AG10803 (cell line): Measurements from ENCODE around the gene PEPD.

Source experiments
- DNase-seq: peaks from one replicate; pipeline ENCODE4 v3.0.0; 2010; ENCODE audit warnings: low read depth
- H3K4me3 ChIP-seq: 2 replicates; pipeline ENCODE4 v1.5.1; 2011; ENCODE audit warnings: mild to moderate bottlenecking, low read length, control low read depth
- TF ChIP-seq, protein P1 (sequence below): conservative IDR thresholded peaks from 2 replicates; pipeline ENCODE4 v1.5.1; 2011; ENCODE audit warnings: mild to moderate bottlenecking, low read length, control low read depth, inconsistent platforms

Gene PEPD

DNA sequence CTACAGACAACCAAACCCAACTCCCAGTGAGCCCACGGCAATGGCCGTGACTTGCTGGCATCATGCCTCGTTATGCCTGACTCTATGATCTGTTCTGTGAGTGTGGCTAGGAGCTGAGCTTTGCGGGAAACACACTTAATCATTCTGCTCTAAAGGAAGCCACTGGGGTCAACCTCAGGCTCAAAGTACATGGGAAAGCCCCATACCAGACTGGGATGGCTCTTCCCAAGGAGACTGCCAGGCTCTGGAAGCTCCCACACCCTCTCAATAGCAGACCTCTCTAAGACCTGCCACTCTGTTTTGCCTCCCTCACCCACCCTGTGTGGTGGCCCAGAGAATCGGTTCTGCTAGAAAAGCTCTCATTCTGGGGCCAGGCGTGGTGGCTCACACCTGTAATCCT lies 2.2 kb downstream of the PEPD start:
- TF ChIP-seq, protein P1, sequence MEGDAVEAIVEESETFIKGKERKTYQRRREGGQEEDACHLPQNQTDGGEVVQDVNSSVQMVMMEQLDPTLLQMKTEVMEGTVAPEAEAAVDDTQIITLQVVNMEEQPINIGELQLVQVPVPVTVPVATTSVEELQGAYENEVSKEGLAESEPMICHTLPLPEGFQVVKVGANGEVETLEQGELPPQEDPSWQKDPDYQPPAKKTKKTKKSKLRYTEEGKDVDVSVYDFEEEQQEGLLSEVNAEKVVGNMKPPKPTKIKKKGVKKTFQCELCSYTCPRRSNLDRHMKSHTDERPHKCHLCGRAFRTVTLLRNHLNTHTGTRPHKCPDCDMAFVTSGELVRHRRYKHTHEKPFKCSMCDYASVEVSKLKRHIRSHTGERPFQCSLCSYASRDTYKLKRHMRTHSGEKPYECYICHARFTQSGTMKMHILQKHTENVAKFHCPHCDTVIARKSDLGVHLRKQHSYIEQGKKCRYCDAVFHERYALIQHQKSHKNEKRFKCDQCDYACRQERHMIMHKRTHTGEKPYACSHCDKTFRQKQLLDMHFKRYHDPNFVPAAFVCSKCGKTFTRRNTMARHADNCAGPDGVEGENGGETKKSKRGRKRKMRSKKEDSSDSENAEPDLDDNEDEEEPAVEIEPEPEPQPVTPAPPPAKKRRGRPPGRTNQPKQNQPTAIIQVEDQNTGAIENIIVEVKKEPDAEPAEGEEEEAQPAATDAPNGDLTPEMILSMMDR = no peak

DNA sequence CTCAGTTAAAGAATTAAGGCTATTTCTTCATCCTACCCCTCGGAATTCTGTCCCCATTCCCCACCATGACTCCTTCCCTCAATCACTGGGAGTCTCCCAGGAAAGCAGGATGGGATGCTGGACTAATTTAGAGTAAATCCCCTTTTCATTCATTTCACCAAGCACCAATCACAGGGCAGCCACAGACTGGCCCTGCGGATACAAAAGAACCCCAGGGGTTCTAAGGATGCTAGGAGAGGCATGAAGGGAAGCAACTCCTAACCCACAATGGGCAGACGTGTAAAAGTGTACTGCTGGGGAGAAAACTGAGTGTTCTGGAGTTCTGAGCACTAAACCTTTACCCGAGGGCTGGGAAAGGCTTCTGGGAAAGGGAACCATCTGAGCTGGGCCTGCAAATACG lies 3.0 kb downstream of the PEPD start:
- TF ChIP-seq, protein P1 = no peak
- no peak overlapping the region for H3K4me3 ChIP-seq

More for the DNA sequence above, 2.2 kb downstream of the PEPD start:
- no peak for DNase-seq
- H3K4me3 ChIP-seq = no peak overlapping the region

DNA sequence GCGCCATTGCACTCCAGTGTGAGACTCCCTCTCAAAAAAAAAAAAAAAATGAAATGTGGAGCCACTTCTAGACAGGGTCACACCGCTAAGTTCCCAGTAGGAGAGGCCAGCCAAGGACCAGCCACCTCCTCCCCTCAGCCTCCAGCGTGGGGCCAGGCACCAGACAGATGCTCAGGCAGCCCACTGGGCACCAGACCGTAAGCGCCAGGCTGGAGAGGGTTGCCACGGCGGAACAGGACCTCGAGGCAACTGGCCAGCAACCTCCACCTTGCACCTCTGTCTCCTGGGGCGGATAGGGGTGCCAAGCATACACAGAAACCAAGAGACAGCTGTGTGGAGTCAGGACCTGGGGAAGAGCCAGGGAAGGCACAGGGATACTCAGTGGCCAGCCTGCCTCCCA lies 3.7 kb downstream of the PEPD start:
- no peak for DNase-seq
- no peak overlapping the region for H3K4me3 ChIP-seq
- TF ChIP-seq, protein P1 = no peak

More for the DNA sequence above, 3.0 kb downstream of the PEPD start:
- DNase-seq = no peak

DNA sequence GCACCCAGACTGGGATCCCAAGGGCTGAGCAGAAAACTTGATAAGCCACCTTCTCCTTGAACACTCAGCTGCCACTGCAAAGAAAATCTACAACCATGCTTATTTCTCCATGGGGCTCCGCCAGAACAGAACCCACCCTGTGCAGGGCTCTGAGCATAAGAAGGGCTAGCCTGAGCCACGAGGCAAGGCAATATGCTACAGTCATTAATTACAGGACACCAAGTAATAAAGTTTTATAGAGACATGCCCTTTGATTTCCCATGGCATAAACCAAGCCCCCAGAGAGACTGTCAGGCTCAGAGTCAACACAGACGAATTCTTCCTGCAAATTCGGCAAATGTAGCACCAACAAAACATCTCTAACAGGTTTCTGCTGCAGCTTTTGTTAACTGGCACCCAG lies 5.7 kb downstream of the PEPD start:
- no peak overlapping the region for H3K4me3 ChIP-seq
- TF ChIP-seq, protein P1 = no peak
- no peak for DNase-seq

DNA sequence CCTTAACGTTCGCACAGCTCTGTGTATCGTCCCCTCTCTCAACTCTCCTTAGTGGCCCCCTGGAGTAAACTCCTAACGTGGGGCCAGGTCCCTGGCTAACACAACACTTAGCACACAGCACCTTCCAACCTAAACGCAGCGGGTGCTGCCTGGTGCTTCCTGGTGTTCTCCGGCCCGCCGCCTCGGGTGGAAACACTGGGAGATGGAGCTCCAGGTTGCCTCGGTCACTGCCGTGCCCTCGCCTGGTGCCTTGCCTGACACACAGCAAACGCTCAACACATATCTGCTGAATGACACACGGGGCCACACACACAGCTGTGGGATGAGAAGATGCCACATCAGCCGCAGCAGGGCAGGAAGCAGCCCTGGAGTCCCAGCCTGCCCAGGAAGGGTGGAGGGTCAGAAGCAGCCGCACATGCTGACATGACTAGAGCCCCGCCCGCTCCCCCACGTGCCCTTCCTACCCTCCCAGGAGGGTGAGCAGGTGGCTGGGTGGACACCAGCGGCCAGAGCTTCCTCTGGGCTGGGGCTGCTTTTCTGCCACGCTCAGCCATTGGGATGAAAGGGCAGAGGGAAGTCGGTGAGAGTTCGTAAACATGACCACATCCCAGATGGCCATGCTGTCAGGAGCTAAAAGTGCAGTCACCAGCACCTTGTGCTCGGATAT lies 6.6 kb downstream of the PEPD start:
- DNase-seq = peak; percentile 51
- H3K4me3 ChIP-seq = no peak overlapping the region
- TF ChIP-seq, protein P1 = no peak

DNA sequence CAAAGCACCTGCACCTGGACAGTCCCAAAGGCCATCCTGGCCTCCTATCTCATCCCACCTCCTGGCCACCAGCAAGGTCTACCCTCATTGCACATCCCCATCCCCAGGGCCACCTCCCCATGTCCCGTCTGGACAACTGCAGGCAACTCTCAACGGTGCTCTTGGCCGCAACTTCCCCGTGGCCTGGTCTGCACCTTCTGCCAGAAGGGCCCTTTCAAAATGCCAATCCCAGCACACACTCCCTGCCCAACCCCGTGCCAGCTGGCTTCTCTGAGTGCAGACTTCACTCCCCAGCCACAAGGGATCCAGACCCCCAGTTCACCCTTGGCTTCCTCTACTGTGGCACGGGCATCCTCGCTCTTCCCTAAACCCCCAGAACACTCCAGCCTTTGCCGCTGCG lies 8.2 kb downstream of the PEPD start:
- H3K4me3 ChIP-seq = no peak overlapping the region
- no peak for DNase-seq
- TF ChIP-seq, protein P1 = no peak

DNA sequence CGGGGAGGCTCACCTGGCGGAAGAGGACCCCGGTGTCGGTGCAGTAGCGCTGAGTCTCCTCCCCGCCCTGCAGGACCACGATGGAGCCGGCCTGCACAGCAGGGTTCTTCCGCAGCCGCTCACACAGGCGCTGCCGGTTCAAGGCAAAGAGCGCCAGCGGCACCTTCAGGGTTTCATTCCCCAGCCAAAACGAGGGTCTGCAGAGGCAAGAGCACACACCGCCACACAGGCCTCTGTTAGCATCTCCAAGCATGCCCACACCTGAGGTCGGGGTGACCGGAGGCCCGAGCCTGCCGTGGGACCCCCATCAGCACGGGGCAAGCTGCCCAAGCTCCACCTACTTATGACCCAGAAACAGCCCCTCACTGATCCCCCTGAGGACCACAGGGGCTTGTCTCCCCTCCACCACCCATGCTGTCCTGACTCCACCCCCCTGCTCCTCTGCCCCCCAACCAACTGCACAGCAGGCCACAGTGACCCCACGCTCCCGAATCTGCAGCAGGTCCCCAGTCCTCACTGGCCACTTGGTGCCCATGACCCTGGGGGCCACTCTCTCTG lies 8.9 kb downstream of the PEPD start:
- TF ChIP-seq, protein P1 = no peak
- no peak overlapping the region for H3K4me3 ChIP-seq
- no peak for DNase-seq
